ENCODE data around the gene HSBP1L1. TPM values are rescaled to one million over a fixed set of nuclear protein-coding genes. Genes with fewer than 3 reads are reported as not detected.
A peak's percentile ranks its signal among the peaks of the same experiment; 100 is the strongest.

HSBP1L1 gene
- total RNA-seq, 1 donor from 2014 or later, result 7.9 TPM

GRCh38 chr18:79927607-79928562, 36.6 kb upstream of the HSBP1L1 start:
- peak; percentile 70 for DNase-seq (ENCODE audit: low spot score)
- intact Hi-C loops (cut with DNase I), result no loop called here

DNA sequence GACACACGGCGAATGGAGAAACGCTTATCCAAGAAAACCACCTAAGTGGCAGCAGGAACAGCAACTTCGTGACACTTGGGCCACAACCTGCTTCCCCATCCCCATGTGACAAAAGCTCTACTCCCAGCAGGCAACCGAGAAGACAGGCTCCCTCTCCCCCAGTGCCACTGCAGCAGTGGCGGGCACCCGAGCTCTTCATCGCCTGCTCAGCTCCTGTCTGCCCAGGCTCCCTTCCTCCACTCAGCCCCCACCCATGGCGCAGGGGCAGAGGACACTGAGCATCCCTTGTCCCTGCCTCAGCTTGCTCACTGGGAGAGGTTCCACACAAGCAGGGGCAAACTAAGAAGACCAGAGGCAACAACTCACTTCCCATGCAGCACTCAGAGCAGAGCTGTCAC, 35.9 kb upstream of the HSBP1L1 start:
- intact Hi-C loops (cut with DNase I), result no loop called here
- DNase-seq (ENCODE audit: low spot score), result peak; percentile 38

- DNase-seq (ENCODE audit: low spot score), result no peak
- intact Hi-C loops (cut with DNase I), result no loop called here
Measured at GRCh38 chr18:79930020-79930642, 34.3 kb upstream of the HSBP1L1 start.

DNA sequence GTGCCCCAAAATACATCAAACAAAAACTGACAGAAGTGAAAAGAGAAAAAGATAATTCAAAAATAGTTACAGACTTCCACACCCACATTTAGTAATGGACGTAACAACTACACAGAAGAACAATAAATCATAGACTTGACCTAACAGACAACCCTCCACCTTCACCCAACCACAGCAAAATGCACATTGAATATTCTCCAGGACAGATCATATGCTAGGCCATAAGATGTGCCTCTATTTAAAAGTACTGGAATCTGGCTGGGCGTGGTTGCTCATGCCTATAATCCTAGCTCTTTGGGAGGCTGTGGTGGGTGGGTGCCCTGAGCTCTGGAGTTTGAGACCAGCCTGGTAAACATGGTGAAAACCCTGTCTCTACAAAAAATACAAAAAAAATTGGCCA, 33.0 kb upstream of the HSBP1L1 start:
- intact Hi-C loops (cut with DNase I), result no loop called here
- peak; percentile 55 for DNase-seq (ENCODE audit: low spot score)

- DNase-seq (ENCODE audit: low spot score), result no peak
- intact Hi-C loops (cut with DNase I), result no loop called here
Measured at GRCh38 chr18:79932907-79933306, 31.5 kb upstream of the HSBP1L1 start.

DNA sequence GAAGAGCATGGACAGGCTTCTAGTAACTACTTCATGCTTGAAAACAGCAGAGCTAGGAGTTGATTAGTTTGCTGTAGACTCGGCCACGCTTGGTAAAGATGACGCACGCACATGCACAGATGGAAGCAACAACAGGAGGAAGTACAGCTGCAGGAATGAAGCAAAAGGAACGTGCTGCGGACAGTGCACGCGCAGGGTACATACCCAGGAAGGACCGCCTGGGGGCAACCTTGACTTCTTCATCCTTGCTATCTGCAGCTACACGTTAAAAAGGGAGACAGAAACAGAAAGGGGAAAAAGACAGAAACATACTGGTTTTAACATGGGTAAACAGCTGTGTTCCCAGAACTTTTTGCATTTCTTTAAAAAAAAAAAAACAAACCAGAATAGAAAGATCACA, 30.7 kb upstream of the HSBP1L1 start:
- intact Hi-C loops (cut with DNase I), result no loop called here
- peak; percentile 56 for DNase-seq (ENCODE audit: low spot score)

GRCh38 chr18:79934311-79935097, 29.9 kb upstream of the HSBP1L1 start:
- intact Hi-C loops (cut with DNase I), result no loop called here
- peak; percentile 72 for DNase-seq (ENCODE audit: low spot score)

GRCh38 chr18:79935098-79935480, 29.4 kb upstream of the HSBP1L1 start:
- DNase-seq (ENCODE audit: low spot score), result peak; percentile 72
- intact Hi-C loops (cut with DNase I), result no loop called here

GRCh38 chr18:79935499-79935898, 28.9 kb upstream of the HSBP1L1 start:
- DNase-seq (ENCODE audit: low spot score), result no peak
- intact Hi-C loops (cut with DNase I), result no loop called here

DNA sequence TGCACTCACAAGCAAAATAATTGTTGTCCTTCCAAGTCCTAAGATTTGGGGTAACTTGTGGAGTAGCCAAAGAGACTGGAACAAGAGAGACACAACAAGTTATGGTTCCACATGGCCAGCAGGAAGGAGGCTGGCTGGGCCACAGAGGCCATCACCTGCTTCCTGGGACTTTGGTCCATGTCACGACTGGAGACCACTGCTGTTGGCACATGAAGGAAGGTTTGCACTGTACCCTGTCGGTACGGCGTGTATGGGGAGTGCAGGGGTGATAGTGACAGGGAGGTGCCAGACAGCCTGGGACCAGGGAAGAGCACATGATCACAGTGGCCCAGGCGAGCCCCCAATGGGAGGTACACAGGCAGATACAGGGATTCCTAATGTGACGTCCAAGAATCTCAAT, 28.5 kb upstream of the HSBP1L1 start:
- intact Hi-C loops (cut with DNase I), result no loop called here
- peak; percentile 35 for DNase-seq (ENCODE audit: low spot score)

- no peak for DNase-seq (ENCODE audit: low spot score)
- intact Hi-C loops (cut with DNase I), result no loop called here
Measured at GRCh38 chr18:79936641-79937040, 27.8 kb upstream of the HSBP1L1 start.

DNA sequence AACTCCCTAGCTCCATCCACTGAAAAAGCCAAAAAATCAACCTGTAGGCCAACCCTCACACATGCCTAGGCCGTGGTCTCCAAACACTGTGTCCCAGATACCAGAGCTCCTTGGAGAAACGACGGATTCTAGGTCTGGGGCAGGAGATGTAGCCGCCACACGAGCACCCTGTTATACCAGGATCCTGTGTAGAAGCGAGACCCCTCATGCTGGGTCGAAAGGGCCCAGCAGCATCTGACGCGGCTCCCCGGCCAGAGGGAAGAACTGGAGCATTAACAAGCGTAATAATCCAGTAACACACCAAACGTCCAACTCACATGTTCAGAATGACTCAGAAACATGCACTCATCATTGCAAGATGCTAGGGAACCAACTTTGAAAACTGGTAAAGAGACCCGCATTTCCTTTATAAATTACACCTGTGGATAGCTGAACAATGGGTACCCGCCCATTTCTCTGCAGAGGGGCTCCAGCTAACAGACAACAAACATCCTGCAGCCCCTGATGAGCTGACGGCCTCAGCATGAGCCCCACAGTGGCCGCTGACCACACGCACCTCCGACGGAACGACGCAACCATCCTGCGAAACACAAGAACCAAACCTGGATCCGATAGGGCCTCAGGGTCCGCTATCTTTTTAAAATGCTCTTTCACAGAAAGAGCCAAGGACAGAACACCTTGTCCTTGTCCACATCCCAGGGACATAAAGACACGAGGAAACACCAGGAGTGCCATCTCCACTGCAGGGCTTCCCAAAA, 27.2 kb upstream of the HSBP1L1 start:
- intact Hi-C loops (cut with DNase I), result no loop called here
- peak; percentile 43 for DNase-seq (ENCODE audit: low spot score)

- intact Hi-C loops (cut with DNase I), result no loop called here
Measured at GRCh38 chr18:79938196-79938595, 26.2 kb upstream of the HSBP1L1 start.

GRCh38 chr18:79939096-79939495, 25.3 kb upstream of the HSBP1L1 start:
- DNase-seq (ENCODE audit: low spot score), result no peak
- intact Hi-C loops (cut with DNase I), result no loop called here

More at GRCh38 chr18:79938196-79938595, 26.2 kb upstream of the HSBP1L1 start:
- no peak for DNase-seq (ENCODE audit: low spot score)

DNA sequence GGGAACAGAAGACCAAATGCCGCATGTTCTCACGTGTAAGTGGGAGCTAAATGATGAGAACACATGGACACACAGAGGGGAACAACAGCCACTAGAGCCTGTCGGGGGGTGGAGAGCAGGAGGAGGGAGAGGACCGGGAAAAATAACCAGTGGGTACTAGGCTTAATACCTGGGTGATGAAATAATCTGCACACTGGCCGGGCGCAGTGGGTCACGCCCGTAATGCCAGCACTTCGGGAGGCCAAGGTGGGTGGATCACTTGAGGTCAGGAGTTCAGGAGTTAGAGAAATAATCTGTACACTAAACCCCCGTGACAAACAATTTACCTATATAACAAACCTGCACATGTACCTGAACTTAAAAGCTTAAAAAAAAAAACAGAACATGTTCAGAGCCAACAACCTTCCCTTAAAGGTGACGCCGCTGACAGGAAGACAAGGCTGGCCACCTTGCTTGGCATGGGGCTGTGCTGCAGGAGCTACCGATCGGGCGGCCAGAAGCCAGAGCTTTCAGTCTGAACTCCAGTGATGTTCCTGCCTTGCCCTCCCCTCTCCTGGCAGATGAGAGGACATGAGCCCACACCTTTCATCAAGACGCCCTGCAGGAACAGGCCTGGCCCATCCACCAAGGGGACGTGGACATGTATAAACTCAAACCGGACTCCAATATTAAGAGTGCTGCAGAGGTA, 24.2 kb upstream of the HSBP1L1 start:
- intact Hi-C loops (cut with DNase I), result loop anchor here (10.0 kb wide), 1 partner anchor 555 kb away; no protein-coding TSS in a partner anchor
- DNase-seq (ENCODE audit: low spot score), result peak; percentile 69

- peak; percentile 46 for DNase-seq (ENCODE audit: low spot score)
- intact Hi-C loops (cut with DNase I), result loop anchor here (10.0 kb wide), 1 partner anchor 556 kb away; no protein-coding TSS in a partner anchor
Measured at GRCh38 chr18:79940814-79941472, 23.5 kb upstream of the HSBP1L1 start.

DNA sequence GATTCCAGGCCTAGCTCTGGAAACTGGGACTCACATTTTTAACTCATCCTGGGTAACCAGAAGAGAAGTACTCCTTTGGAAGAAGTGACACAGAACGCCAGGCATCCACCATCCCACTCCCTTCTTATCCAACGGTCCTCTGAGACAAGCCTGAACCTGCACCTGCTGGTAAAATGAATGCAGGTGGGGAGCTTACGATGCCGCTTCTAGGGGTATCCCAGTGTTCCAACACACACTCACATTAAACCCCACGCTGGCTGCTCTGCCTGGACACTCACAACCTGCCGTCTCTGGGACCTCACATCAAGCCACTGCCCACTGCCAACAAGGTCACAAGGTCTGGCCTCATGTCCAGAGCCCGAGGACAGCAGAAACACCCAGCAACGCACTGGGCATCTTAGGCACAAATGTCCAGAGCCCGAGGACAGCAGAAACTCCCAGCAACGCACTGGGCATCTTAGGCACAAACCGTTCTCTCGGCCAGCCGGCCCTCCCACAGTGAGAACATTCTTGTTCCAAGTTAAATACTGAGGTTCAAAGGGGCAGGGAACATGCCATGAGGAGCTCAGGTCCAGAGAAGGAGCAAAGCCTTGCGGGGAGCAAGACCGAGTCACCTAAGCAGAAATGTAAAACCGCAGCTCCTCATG, 22.8 kb upstream of the HSBP1L1 start:
- DNase-seq (ENCODE audit: low spot score), result peak; percentile 62
- intact Hi-C loops (cut with DNase I), result loop anchor here (10.0 kb wide), 1 partner anchor 557 kb away; no protein-coding TSS in a partner anchor

GRCh38 chr18:79942211-79942610, 22.2 kb upstream of the HSBP1L1 start:
- intact Hi-C loops (cut with DNase I), result loop anchor here (10.0 kb wide), 1 partner anchor 557 kb away; no protein-coding TSS in a partner anchor
- peak; percentile 51 for DNase-seq (ENCODE audit: low spot score)
